Measurements from ENCODE around the gene SKAP2.

DNA sequence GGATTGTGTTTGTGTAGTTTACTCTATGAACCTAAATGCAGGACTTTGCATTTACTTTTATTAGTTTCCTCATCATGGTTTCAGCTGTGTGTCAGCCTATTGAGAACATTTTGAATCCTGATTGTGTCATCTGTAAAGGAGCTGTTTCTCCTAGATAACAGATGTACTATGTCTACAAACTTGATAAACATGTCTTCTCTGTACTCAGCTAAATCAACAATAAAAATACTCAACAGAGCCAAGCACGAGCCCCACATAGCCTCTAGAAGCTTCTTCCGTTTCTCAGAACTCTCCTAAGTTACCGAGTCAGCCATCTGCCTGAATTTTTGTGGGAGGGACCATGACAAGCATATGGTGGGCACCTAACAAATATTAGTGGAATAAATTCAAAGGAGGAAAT lies 234.7 kb downstream of the SKAP2 start:
- TF ChIP-seq, protein P1, sequence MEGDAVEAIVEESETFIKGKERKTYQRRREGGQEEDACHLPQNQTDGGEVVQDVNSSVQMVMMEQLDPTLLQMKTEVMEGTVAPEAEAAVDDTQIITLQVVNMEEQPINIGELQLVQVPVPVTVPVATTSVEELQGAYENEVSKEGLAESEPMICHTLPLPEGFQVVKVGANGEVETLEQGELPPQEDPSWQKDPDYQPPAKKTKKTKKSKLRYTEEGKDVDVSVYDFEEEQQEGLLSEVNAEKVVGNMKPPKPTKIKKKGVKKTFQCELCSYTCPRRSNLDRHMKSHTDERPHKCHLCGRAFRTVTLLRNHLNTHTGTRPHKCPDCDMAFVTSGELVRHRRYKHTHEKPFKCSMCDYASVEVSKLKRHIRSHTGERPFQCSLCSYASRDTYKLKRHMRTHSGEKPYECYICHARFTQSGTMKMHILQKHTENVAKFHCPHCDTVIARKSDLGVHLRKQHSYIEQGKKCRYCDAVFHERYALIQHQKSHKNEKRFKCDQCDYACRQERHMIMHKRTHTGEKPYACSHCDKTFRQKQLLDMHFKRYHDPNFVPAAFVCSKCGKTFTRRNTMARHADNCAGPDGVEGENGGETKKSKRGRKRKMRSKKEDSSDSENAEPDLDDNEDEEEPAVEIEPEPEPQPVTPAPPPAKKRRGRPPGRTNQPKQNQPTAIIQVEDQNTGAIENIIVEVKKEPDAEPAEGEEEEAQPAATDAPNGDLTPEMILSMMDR (conservative IDR thresholded peaks at IDR 0.05; ENCODE audit: low read depth in 2 of 2), result no peak
- TF ChIP-seq, protein P2, sequence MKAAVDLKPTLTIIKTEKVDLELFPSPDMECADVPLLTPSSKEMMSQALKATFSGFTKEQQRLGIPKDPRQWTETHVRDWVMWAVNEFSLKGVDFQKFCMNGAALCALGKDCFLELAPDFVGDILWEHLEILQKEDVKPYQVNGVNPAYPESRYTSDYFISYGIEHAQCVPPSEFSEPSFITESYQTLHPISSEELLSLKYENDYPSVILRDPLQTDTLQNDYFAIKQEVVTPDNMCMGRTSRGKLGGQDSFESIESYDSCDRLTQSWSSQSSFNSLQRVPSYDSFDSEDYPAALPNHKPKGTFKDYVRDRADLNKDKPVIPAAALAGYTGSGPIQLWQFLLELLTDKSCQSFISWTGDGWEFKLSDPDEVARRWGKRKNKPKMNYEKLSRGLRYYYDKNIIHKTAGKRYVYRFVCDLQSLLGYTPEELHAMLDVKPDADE (IDR thresholded peaks at IDR 0.05), result no peak

Data from GM23338 (cell line).